Measurements from ENCODE around the gene NRXN3. TPM values are rescaled to one million over a fixed set of nuclear protein-coding genes. Genes with fewer than 3 reads are reported as not detected.

NRXN3 gene
- total and polyA plus RNA-seq, 4 donors, result 0.07 to 1.2 (median 0.23) TPM

DNA sequence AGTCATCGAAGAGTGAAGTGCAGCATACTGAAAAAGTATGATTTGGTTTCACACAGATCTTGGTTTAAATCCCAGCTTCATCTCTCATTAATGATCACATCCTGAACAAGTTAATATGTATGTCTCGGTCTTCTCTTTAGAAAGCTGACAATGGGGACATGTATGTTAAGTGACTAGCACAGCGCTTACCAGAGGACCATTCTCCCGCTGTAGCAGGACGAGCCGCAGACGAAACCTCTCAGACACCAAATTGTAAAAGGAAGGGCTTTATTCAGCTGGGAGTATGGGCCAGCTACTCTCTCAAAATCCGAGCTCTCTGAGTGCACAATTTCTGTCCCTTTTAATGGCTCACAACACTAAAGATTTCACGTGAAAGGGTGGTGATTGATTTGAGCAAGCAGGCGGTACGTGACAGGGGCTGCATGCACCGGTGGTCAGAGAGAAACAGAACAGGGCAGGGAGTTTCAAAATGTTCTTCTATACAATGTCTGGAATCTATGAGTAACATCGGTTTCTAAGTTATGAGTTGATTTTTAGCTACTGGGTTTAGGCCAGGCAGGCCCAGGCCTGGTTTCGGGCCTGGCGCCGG, 1358.7 kb downstream of the NRXN3 start:
- Histone ChIP-seq H3K4me3 (ENCODE audit: low read depth in 1 of 3, low read length in 3 of 3) (no peak overlapping the region), H3K9me3 (ENCODE audit: control insufficient read depth in 4 of 4, low read length in 3 of 4) (no peaks in the 10 kb centered on the region), H3K27me3 (ENCODE audit: control insufficient read depth in 4 of 4, insufficient read depth in 4 of 4, low read length in 3 of 4) (peaks cover 0 to 3% (median 0%) of the 10 kb centered on the region in 4 donors), H3K36me3 (ENCODE audit: control insufficient read depth in 4 of 4, insufficient read depth in 3 of 4, low read depth in 1 of 4, low read length in 3 of 4) (no peaks in the 10 kb centered on the region), H3K4me1 (ENCODE audit: control insufficient read depth in 4 of 4, insufficient read depth in 4 of 4, low read length in 3 of 4) (no peaks in the 10 kb centered on the region), H3K9ac (ENCODE audit: low read depth in 1 of 2, low read length in 2 of 2) (no peak overlapping the region), H3K27ac (ENCODE audit: low read depth in 1 of 2, low read length in 2 of 2) (no peak overlapping the region)
- WGBS, result 90% methylated on average over 16 of the region's 16 CpGs
- no peak for DNase-seq (ENCODE audit: low spot score)
- TF ChIP-seq, protein P1, sequence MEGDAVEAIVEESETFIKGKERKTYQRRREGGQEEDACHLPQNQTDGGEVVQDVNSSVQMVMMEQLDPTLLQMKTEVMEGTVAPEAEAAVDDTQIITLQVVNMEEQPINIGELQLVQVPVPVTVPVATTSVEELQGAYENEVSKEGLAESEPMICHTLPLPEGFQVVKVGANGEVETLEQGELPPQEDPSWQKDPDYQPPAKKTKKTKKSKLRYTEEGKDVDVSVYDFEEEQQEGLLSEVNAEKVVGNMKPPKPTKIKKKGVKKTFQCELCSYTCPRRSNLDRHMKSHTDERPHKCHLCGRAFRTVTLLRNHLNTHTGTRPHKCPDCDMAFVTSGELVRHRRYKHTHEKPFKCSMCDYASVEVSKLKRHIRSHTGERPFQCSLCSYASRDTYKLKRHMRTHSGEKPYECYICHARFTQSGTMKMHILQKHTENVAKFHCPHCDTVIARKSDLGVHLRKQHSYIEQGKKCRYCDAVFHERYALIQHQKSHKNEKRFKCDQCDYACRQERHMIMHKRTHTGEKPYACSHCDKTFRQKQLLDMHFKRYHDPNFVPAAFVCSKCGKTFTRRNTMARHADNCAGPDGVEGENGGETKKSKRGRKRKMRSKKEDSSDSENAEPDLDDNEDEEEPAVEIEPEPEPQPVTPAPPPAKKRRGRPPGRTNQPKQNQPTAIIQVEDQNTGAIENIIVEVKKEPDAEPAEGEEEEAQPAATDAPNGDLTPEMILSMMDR (IDR thresholded peaks at IDR 0.05; ENCODE audit: low read depth, low read length, missing input control), result no peak
- TF ChIP-seq HNF4G (IDR thresholded peaks at IDR 0.05) (no peak), HNF4A (conservative IDR thresholded peaks at IDR 0.05) (no peak), YY1 (IDR thresholded peaks at IDR 0.05) (no peak), JUND (IDR thresholded peaks at IDR 0.05) (no peak), SP1 (IDR thresholded peaks at IDR 0.05) (no peak), GABPA (IDR thresholded peaks at IDR 0.05 in 1 of 2, conservative IDR thresholded peaks at IDR 0.05 in 1 of 2) (no peak), RXRA (IDR thresholded peaks at IDR 0.05) (no peak), RAD21 (IDR thresholded peaks at IDR 0.05) (no peak)
- TF ChIP-seq, protein P2, sequence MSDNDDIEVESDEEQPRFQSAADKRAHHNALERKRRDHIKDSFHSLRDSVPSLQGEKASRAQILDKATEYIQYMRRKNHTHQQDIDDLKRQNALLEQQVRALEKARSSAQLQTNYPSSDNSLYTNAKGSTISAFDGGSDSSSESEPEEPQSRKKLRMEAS (IDR thresholded peaks at IDR 0.05), result no peak
- TF ChIP-seq, protein P3, sequence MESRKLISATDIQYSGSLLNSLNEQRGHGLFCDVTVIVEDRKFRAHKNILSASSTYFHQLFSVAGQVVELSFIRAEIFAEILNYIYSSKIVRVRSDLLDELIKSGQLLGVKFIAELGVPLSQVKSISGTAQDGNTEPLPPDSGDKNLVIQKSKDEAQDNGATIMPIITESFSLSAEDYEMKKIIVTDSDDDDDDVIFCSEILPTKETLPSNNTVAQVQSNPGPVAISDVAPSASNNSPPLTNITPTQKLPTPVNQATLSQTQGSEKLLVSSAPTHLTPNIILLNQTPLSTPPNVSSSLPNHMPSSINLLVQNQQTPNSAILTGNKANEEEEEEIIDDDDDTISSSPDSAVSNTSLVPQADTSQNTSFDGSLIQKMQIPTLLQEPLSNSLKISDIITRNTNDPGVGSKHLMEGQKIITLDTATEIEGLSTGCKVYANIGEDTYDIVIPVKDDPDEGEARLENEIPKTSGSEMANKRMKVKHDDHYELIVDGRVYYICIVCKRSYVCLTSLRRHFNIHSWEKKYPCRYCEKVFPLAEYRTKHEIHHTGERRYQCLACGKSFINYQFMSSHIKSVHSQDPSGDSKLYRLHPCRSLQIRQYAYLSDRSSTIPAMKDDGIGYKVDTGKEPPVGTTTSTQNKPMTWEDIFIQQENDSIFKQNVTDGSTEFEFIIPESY (IDR thresholded peaks at IDR 0.05), result no peak

DNA sequence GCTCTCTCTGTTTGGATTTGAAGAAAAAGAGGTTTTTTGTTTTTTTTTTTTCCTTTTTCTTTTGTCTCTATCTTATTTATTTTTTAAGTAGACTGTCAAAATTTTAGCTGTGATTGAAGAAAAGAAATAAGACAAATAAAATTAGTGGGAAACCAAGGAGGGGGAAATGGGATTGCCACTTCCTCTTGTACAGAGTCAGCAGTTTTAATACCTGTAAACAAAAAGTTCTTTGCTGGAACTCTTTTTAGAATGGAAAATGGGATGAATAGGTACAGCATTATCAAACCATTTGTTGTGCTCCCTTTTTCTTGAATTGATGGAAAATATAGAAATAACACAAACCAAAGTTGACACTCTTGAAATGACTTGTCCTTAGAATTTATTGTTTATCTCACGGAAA, 1360.4 kb downstream of the NRXN3 start:
- no peak overlapping the region for H3K9ac ChIP-seq (ENCODE audit: low read depth in 1 of 2, low read length in 2 of 2)
- no peaks in the 10 kb centered on the region for H3K4me1 ChIP-seq (ENCODE audit: control insufficient read depth in 4 of 4, insufficient read depth in 4 of 4, low read length in 3 of 4)
- TF ChIP-seq SP1 (IDR thresholded peaks at IDR 0.05) (no peak), HNF4G (IDR thresholded peaks at IDR 0.05) (no peak), NR2F2 (IDR thresholded peaks at IDR 0.05) (no peak), GABPA (IDR thresholded peaks at IDR 0.05 in 1 of 2, conservative IDR thresholded peaks at IDR 0.05 in 1 of 2) (no peak), HNF4A (conservative IDR thresholded peaks at IDR 0.05) (no peak)
- H3K4me3 ChIP-seq (ENCODE audit: low read depth in 1 of 3, low read length in 3 of 3), result no peak overlapping the region
- H3K36me3 ChIP-seq (ENCODE audit: control insufficient read depth in 4 of 4, insufficient read depth in 3 of 4, low read depth in 1 of 4, low read length in 3 of 4), result no peaks in the 10 kb centered on the region
- WGBS, result 88% methylated on average over 1 of the region's 1 CpG
- DNase-seq (ENCODE audit: low spot score), result no peak
- H3K27me3 ChIP-seq (ENCODE audit: control insufficient read depth in 4 of 4, insufficient read depth in 4 of 4, low read length in 3 of 4), result peaks cover 0 to 3% (median 0%) of the 10 kb centered on the region in 4 donors
- H3K27ac ChIP-seq (ENCODE audit: low read depth in 1 of 2, low read length in 2 of 2), result no peak overlapping the region
- H3K9me3 ChIP-seq (ENCODE audit: control insufficient read depth in 4 of 4, low read length in 3 of 4), result no peaks in the 10 kb centered on the region

DNA sequence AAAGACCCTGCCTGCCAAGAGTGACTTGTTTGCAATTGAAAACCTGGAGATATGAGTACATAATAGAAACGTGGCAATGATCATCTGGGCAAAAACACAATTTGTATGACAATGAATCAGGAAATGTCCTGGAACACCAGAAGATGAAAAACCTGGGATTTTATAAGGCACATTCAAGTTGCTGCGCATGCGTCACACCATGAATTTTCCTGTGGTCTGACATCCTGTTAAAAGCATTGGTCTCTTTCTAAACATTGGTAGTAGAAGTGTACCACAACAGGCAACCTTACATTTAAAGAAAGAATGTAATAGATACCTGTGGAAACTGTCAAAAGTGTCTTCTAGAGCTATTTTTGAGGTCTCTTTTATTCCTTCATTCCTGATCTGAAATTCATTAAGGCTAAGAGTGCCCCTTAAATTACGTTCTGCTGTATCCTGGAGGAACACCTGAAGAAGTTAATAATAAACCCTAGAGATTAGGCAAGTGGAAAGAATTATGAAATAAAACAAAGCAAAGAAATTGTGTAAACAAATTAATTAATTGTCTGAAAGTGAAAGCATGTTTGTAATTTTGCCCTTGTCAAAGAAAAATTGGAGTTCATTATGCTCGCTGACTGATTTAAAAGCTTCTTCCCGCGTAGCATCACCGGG, 1364.7 kb downstream of the NRXN3 start:
- no peak for DNase-seq (ENCODE audit: low spot score)
- Histone ChIP-seq H3K36me3 (ENCODE audit: control insufficient read depth in 4 of 4, insufficient read depth in 3 of 4, low read depth in 1 of 4, low read length in 3 of 4) (no peaks in the 10 kb centered on the region), H3K9ac (ENCODE audit: low read depth in 1 of 2, low read length in 2 of 2) (no peak overlapping the region), H3K9me3 (ENCODE audit: control insufficient read depth in 4 of 4, low read length in 3 of 4) (no peaks in the 10 kb centered on the region), H3K4me1 (ENCODE audit: control insufficient read depth in 4 of 4, insufficient read depth in 4 of 4, low read length in 3 of 4) (no peaks in the 10 kb centered on the region), H3K4me3 (ENCODE audit: low read depth in 1 of 3, low read length in 3 of 3) (no peak overlapping the region), H3K27ac (ENCODE audit: low read depth in 1 of 2, low read length in 2 of 2) (no peak overlapping the region), H3K27me3 (ENCODE audit: control insufficient read depth in 4 of 4, insufficient read depth in 4 of 4, low read length in 3 of 4) (peaks cover 0 to 3% (median 0%) of the 10 kb centered on the region in 4 donors)
- WGBS, result 63% methylated on average over 8 of the region's 8 CpGs
- TF ChIP-seq, protein P2 (IDR thresholded peaks at IDR 0.05), result no peak
- TF ChIP-seq GABPA (IDR thresholded peaks at IDR 0.05 in 1 of 2, conservative IDR thresholded peaks at IDR 0.05 in 1 of 2) (no peak), RAD21 (IDR thresholded peaks at IDR 0.05) (no peak), NR2F2 (IDR thresholded peaks at IDR 0.05) (no peak), HNF4G (IDR thresholded peaks at IDR 0.05) (no peak), HNF4A (conservative IDR thresholded peaks at IDR 0.05) (no peak), SP1 (IDR thresholded peaks at IDR 0.05) (no peak)
- TF ChIP-seq, protein P3 (IDR thresholded peaks at IDR 0.05), result no peak
- TF ChIP-seq, protein P4, sequence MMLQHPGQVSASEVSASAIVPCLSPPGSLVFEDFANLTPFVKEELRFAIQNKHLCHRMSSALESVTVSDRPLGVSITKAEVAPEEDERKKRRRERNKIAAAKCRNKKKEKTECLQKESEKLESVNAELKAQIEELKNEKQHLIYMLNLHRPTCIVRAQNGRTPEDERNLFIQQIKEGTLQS (IDR thresholded peaks at IDR 0.05), result no peak
- TF ChIP-seq, protein P5, sequence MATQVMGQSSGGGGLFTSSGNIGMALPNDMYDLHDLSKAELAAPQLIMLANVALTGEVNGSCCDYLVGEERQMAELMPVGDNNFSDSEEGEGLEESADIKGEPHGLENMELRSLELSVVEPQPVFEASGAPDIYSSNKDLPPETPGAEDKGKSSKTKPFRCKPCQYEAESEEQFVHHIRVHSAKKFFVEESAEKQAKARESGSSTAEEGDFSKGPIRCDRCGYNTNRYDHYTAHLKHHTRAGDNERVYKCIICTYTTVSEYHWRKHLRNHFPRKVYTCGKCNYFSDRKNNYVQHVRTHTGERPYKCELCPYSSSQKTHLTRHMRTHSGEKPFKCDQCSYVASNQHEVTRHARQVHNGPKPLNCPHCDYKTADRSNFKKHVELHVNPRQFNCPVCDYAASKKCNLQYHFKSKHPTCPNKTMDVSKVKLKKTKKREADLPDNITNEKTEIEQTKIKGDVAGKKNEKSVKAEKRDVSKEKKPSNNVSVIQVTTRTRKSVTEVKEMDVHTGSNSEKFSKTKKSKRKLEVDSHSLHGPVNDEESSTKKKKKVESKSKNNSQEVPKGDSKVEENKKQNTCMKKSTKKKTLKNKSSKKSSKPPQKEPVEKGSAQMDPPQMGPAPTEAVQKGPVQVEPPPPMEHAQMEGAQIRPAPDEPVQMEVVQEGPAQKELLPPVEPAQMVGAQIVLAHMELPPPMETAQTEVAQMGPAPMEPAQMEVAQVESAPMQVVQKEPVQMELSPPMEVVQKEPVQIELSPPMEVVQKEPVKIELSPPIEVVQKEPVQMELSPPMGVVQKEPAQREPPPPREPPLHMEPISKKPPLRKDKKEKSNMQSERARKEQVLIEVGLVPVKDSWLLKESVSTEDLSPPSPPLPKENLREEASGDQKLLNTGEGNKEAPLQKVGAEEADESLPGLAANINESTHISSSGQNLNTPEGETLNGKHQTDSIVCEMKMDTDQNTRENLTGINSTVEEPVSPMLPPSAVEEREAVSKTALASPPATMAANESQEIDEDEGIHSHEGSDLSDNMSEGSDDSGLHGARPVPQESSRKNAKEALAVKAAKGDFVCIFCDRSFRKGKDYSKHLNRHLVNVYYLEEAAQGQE (IDR thresholded peaks at IDR 0.05), result no peak
